Fibroblast of skin of right biceps (primary cell): ENCODE results near the gene ATP8B1.
"Not testable (repeated sequence)": the region's sequence is repeated elsewhere in the genome, so short reads cannot be mapped to it uniquely, and the experiment has no call there.

Experiments
- DNase-seq: peaks from one replicate; pipeline ENCODE4 v3.0.0-alpha.2; 2013

ATP8B1 gene

DNA sequence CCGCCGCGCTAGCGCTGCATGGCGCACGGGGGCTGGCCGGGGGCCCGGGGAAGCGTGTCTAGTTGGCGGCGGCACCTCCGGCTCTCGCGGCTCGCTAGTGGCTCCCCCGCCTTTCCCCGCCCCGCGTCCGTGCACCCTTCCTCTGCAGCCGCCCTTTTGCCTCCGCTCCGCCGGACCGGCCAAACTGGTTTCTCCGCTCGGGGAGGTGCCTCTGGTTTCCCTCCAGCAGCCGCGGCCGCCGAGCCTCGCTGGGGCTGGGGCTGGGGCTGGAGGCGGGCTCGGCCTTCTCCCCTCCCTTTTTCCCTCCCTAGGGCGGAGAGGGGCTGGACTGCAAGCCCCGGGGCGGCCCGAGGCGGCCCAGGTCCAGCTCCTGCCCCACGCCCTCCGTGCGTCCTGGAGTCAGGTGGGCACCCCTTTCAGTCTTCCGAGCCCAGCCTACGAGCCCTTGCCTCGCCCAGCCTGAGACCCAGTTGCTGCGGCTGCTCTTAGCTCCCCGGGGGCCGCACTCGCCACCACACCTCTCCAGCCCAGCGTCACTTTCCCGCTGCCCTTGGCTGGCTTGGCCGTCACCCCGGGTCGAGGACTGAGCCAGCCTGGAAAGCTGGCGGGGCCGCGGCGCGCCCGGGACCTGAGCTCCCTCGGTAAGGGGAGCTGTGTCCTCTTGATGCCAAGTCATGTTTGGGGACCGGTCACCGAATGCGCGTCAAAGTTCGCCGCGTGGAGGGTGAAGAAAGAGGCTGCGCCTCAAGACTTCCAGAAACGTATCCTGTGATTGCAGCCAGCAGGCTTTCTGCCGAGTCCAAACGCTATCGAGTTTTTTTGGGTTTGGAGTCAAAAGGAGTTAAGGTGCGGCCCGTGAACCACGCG lies at the start of gene ATP8B1:
TSS of gene ATP8B1 (minus strand) at position 213 of the 867 bp plus-strand sequence. CDS start 71,508 bp downstream, outside the sequence.
- DNase-seq, result peak; percentile 68

DNA sequence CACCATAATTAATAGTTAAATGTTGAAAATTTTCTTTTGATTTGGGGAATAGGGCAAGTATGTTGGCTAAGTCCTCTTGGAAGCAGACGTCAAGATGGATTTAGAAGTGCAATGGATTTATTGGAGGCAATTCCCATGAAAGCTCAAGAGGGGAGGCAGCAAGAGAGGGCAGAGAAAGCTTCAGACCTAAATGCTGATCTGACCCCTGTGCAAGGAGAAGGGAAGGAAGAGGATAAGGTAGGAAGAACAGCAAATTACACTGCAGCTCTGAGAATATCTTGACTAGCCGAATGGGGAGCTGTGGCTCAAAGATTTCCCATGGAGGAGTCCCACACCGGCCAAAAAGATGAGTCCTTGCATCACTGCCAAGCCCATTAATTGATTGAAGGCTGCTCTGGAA lies 46.9 kb upstream of the ATP8B1 start:
- DNase-seq, result no peak

DNA sequence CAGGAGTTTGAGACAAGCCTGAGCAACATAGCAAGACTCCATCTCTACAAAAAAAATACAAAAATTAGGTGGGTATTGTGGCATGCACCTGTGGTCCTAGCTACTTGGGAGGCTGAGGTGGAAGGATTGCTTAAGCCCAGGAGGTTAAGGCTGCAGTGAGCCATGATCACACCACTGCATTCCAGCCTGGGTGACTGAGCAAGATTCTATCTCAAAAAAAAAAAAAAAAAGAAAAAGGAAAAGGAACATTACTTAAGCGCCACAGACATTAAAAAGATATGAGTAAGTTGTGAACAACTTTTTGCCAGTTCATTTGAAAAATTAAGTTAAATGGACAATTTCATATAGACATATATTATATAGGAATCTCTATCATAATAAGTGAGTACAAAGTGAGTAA lies 45.3 kb upstream of the ATP8B1 start:
- peak; percentile 52 for DNase-seq

DNA sequence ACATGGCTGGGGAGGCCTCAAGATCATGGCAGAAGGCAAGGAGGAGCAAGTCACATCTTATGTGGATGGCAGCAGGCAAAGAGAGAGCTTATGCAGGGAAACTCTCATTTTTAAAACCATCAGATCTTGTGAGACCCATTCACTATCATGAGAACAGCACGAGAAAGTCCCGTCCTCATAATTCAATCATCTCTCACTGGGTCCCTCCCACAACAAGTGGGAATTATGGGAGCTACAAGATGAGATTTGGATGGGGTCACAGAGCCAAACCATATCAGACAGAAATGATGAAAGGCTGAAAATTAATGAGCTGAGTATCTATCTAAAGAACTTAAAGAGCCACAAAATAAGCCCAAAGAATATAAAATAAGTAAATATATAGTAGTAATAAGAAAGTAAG lies 44.3 kb upstream of the ATP8B1 start:
- DNase-seq, result not testable (repeated sequence)

DNA sequence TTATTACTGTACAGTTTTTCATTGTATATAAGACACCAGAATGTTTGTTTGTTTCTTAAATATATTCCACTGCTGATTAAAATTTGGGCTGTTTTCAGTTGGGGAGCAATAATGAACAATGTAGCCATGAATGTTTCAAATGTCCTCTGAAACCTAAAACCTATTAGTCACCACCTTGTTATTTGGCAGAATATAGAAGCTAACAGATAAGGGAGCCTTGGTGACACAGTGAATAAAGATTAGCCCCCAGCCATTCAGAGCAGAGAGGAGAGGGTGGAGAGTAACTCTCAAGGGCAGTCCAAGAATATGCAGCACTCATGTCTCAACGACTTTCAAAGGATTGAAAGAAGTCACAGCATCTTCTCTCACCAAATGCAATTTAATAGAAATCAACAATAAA lies 43.1 kb upstream of the ATP8B1 start:
- peak; percentile 83 for DNase-seq

DNA sequence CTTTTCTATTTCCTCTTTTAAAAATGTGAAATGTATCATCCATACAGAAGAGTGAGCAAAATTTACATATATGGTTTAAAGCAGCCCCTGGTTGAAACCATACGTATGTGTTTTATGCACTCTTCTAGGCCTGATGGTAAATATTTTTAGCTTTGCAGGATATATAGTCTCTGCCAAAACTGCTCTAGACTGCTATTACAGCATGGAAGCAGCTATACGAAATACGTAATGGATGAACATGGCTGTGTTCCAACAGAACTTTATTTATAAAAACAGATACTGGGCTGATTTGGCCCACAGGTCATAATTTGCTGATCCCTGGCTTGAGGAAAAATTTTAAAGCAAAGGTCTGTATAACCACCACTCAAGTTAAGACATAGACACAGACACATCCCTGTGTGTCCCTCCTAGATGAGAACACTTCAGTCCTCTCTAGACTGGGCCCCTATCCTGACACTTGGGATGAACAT lies 42.5 kb upstream of the ATP8B1 start:
- peak; percentile 17 for DNase-seq

DNA sequence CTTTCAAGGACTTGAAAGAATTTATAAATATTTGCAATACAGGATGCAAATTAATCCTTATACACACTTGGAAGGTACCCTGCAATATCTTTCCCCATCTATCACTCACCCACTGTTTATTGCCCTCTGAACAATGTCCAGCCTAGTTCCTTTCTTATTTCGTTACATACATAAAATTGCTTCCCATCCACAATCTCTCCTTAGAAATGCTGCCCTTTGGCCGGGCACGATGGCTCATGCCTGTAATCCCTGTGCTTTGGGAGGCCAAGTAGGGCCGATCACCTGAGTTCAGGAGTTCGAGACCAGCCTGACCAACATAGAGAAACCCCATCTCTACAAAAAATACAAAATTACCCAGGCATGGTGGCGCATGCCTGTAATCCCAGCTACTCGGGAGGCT lies 41.2 kb upstream of the ATP8B1 start:
- DNase-seq, result no peak

DNA sequence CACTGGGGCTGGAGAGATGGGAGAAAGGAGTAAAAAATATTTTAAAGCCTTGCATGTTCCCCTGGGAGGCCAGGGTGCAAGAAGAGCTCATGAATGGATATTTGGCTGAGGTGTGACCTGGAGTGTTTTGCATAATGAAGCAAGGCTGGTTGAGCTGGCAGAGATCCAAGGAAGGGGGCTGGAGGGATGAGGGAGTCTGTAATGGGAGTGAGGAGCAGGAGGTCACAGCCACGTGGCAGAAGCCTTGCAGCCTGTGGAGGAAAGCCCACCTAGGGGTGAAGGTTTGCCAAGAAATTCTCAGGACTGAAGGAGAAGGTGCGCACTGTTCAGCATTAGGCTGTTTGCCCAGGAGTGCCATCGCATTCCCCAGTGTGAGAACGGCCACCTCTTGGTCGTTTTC lies 40.3 kb upstream of the ATP8B1 start:
- no peak for DNase-seq

DNA sequence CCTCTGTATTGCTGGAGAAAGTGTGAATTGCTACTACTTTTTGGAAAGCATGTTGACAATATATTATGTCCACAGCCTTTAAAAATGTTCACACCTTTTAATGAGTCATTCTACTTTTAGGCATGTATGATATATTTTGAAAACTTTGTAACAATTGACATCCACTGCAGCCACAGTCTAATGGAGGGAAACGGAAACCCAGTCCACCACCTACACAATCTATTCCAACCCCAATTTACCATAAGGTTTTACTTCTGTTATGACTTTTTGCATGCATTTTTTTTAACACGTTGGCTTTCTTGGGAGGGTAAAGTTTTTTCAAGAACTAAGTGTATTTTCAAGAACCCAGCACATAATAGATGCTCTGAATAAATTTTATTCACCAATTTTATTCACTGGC lies 38.5 kb upstream of the ATP8B1 start:
- DNase-seq, result no peak

DNA sequence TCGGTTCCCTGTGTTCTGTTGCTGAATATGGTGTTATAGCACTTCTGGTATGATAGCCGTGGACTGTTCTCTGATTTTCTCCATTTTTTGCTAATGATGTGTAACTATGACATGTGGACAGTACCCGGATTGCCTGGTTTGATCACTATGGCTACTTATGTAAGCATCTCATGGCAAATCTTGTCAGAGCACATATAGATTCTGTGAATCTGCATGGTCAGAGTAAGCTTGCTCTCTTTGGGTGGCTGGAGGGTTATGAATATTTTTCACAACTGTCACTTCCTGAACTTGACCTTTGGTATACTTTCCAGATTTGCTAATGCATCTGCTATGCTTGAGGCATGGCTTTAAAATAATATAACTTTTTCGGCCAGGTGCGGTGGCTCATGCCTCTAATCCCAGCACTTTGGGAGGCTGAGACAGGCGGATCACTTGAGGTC lies 36.8 kb upstream of the ATP8B1 start:
- peak; percentile 83 for DNase-seq

DNA sequence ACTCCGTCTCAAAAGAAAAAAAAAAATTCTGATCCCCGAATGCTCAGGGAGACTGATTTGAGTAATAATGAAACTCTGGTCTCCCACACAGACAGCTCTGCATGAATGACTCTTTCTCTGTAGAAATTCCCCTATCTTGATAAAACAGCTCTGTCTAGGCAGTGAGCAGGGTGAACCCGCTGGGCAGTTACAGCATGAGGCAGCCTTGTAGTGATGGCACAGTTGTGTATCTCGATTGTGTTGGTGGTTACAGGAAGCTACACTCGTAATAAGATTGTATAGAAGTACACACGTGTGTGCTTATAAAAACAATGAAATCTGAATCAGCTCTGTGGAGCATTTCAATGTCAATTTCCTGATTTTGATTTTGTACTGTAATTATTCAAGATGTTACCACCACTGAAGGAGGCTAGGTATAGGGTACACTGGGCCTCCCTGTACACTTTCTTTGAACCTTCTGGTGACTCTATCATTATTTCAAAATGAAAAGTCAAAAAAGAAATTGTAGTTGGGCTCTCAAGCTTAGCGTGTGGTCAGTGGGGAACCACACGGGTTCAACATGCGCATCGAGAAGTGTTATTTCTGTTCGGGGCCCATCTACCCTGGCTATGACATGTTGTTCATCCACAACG lies 34.9 kb upstream of the ATP8B1 start:
- no peak for DNase-seq

DNA sequence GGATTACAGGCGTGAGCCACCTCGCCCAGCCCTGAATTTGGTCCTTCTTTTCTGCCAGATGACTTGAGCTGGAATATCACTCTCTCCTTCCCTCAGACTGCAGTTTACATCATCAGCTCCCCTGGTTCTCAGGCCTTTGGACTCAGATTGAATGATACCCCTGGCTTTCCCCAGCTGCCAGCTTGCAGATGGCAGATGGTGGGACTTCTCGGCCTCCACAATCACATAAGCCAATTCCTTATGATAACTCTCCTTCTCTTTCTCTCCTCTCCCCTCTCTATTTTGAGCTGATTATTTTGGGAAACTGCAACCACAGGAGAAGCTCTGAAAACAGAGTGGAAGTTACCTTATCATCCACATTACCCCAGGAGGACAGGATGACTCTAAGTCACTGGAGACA lies 33.4 kb upstream of the ATP8B1 start:
- no peak for DNase-seq

DNA sequence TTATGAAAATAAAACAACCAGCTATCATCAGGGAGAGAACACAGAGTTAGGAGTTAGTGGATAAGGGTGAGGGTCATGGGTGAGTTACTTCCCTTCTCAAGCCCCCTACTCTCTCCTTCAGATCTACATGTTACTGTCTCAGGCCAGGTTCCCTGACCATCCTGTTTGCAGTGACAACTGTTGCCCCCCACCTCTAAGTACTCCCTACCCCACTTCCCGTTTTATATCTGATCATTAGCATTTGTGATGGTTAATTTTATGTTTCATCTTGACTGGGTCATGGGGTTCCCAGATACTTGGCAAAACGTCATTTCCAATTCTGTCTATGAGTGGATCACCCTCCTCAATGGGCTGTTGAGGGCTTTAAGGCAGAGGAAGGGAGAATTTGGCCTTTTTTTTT lies 32.8 kb upstream of the ATP8B1 start:
- DNase-seq, result no peak

DNA sequence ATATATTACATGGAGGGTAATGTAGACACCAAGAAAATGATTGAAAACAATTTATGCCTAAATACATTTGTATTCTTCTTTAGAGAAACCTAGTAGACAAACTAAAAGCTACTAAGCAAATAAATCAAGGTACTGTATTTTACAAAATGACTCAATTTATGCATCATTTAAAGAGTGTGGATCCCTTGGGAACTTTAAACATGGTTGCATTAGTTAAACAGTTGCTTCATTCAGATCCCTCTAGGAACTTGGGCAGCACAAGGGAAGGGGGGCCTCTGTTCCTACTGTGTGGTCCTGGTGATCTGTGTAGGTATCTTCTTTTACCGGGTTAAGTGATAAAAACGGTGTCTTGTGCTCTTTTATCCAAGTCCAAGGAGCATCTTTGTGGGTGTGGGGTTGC lies 31.5 kb upstream of the ATP8B1 start:
- DNase-seq, result no peak

DNA sequence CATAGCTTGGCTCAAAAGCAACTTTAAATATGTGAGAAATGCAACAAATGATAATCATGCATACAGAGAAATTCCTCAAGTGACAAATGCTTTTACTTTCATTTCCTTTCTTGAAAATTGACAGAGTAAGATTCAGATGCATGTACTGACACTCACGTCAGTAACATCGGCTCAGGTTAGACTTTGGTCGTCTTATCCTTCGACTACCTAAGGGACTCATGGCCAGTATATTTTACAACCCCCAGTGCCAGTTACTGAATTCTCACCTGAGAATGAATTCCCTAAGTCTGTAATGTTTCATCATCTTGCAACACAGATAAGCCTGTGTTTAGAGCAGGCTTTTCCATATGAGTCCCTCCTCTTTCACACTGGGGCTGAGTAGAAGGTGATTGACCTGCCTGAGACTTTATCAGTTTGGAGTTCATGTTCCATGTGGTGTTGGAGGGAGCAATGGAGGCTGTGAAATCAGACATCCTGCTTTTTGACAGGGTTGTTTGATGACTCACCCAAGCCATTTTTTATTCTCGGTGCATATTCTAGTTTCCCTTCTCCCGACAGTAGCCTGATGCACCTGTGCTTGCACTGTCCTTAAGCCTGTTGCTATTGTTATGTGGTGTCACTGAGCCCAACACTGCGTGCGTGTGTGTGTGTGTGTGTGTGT lies 30.5 kb upstream of the ATP8B1 start:
- peak; percentile 43 for DNase-seq

DNA sequence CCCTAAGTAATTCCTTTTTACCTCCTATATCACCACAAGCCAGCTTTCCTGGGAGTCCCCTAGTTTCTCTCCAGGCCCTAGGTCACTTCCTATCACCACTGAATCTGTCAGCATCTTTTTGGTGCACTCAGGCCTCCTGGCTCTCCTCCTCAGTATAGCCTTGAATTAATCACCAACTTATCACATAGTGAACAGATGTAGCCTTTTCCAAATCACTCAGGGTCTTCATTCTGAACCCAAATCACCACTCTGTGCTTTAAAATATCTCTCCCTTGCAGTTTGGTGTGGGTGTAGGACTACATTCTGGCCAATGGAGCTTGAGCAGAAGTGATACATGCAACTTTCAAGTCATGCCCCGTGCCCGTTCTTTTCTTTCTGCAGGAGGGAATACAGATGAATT lies 29.6 kb upstream of the ATP8B1 start:
- no peak for DNase-seq

DNA sequence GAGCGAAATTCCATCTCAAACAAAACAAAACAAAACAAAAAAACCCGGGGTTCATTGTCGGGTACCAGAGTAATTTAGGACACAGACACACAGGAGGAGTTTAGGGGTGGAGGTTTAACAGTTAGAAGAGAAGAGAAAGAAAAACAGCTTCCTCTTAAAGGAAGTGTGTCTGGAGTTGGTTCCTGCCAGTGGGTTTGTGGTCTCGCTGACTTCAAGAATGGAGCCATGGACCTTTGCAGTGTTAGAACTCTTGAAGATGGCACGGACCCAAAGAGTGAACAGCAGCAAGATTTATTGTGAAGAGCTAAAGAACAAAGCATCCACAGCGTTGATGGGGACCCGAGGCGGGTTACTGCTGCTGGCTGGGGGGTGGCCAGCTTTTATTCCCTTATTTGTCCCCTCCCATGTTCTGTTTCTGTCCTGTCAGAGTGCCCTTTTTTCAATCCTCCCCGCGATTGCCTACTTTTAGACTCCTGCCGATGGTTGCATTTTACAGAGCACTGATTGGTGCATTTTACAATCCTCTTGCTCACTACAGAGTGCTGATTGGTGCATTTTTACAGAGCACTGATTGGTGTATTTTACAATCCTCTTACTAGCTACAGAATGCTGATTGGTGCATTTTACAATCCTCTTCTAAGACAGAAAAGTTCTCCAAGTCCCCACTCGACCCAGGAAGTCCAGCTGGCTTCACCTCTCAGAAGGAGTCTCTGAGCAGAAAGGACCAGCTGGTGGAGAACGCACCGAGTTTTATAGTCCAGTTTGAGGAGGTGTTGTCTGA lies 28.7 kb upstream of the ATP8B1 start:
- DNase-seq, result no peak

DNA sequence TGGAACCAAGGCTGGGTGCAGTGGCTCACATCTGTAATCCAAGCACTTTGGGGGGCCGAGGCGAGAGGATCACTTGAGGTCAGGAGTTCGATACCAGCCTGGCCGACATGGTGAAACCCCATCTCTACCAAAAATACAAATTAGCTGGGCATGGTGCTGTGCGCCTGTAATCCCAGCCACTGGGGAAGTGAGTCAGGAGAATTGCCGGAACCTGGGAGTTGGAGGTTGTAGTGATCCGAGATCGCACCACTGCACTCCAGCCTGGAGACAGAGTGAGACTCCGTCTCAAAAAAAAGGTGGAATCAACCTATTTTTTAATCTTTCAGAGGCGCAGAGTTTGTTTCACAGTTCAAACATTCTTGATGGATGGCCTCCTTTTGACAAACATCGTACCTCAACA lies 24.5 kb upstream of the ATP8B1 start:
- no peak for DNase-seq

DNA sequence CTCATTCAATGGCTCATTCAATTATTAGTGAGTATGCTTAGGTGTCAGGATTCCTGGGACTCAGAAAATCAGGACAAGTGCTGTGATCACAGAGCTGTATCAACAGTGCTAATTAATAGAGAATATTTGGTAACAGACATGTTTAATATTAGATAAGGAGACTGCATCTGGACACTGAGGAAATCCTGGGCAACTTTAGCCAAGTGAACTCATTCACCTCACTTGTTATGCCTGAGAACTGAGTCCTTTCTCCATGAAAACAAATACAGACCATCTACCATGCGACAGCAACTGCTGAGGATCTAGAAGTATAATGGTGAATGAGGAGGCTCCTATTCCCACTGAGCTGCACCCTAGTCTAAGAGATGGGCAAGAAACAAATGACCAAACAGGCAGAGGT lies 23.1 kb upstream of the ATP8B1 start:
- DNase-seq, result no peak

DNA sequence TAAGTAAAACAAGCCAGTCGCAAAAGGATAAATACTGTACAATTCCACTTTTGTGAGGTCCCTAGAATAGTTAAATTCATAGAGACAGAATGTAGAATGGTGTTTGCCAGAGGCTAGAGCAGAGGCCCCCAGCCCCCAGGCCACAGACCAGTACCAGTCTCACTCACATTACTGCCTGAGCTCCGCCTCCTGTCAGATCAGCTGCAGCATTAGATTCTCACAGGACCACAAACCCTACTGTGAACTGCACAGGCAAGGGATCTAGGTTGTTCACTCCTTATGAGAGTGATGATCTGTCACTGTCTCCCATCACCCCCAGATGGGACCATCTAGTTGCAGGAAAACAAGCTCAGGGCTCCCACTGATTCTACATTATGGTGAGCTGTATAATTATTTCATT lies 17.5 kb upstream of the ATP8B1 start:
- DNase-seq, result not testable (repeated sequence)

DNA sequence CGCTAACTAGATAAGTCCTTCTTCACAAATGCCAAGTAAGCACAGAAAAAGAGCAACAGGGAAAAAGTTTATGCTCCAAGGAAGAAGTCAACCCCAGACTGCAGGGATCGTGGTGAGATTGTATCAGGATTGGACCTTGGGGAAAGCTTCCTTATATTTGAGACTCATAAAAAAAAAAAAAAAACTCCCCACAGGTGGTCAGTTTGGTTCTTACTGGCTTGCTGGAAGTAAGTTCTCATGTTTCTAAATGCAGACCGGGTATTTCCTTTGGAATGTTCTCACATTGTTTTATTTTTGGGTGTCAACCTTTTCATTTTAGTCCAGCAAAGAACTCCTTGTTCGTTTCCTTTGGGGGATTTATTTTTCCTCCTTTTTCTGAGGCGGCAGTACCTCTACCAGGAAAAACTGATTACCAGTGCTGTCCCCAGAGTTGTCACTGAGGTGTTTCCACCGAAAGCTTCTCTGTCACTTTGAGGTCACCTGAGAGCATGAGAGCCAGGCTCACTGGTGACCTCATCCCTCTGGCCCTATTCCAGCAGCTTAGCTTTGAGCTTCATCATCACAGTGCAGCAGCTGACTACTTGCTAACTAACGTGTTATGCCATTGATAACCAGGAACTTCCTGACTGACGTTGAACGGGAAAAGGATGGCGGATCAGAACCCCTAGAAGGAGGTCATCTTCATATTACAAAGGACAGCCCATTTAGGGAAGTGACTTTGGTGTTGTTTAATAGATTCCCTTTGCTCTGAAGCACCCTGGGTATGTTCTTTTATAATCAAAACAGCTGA lies 16.8 kb upstream of the ATP8B1 start:
- peak; percentile 80 for DNase-seq

DNA sequence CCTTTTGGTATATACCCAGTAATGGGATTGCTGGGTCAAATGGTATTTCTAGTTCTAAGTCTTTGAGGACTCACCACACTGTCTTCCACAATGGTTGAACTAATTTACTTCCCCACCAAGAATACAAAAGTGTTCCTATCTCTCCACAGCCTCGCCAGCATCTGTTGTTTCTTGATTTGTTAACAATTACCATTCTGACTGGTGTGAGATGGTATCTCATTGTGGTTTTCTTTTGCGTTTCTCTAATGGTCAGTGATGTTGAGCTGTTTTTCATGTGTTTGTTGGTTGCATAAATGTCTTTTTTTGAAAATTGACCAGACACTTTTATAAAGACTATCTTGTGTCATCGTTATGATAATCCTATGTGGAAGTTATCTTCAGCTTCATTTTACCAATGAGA lies 16.0 kb upstream of the ATP8B1 start:
- DNase-seq, result no peak
